Lung microvascular endothelial cell (primary cell): Measurements from ENCODE around the gene ING3. TPM values are rescaled to one million over a fixed set of nuclear protein-coding genes. Genes with fewer than 3 reads are reported as not detected.
"Not testable (repeated sequence)": the region's sequence is repeated elsewhere in the genome, so short reads cannot be mapped to it uniquely, and the experiment has no call there.

Experiments used
- DNase-seq, 2 donors: peaks; one replicate each; pipeline versions ENCODE4 v3.0.0 to v3.0.0-alpha.2; 2010; ENCODE audit warnings: low read depth in 2 of 2
- total RNA-seq: library from RNA; depleted of rRNA; stranded (reverse); fragments of >200 nt; gene quantifications from 2 replicates; pipeline ENCODE4 v1.2.1, GENCODE V29; 2014

Gene ING3
- total RNA-seq, 1 donor from 2014 or later = 24.2 TPM

- no peak for DNase-seq
Observed at GRCh38 chr7:120949998-120950538, 509 bp upstream of the ING3 start.

DNA sequence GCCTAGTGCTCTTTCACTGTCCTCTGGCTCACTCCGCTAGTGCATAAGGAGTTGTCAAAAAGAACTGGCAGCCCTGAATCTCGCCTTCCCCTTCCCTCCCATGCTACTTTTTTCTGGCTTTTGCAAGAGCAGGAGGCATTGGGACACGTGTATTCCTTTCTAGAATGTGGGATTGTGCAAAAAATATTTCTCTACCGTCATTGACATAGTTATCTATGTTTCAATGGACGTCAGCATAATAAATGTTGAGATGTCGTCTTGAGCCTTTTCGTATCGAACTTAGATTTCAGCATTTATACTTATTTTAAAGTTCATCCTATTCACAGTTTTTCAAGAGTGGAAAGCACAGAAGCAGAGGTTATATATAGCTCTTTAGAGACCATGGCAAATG lies 727 bp downstream of the ING3 start:
- no peak for DNase-seq

DNA sequence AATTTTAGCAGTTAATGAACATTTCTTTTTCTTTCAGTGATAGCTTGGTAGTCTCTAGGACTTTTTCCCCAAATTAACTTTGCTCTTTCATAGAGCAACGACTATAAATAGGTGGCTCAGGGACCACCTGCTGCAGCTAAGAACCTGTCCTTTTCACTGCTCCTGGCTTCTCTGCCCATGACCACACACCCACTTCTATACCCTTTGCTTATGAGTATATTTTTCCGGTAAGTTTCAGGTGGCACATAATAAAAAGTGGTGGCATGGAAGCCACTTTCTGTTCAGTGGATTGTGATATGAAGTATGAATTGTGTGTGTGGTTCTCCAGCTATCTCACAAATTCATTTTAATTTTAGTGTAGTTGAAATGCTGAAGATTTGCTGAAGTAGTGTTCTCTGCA lies 1.2 kb downstream of the ING3 start:
- DNase-seq = peak in 1 of 2 donors; percentile 13

- no peak for DNase-seq
Observed at GRCh38 chr7:120955577-120956149, 5.1 kb downstream of the ING3 start.

- no peak for DNase-seq
Observed at GRCh38 chr7:120959929-120960484, 9.4 kb downstream of the ING3 start.

DNA sequence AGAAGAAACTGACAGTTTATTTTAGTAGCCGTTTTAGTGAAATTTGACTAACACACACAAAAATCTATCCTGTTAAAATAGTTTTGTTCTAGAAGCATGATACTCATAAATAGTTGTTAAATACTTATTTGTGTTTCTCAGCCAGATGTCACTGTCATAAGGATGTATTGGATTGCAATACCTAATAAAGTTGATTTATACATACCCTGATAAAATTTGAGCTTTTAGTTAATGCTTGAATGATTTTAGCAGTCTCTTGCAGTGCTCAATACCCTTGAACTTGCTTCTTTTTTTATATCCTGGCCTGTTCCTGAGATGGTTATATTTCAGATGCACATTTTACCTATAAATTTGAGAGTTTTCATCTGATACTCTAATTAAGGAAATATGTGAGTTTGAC lies 10.1 kb downstream of the ING3 start:
- DNase-seq = no peak

DNA sequence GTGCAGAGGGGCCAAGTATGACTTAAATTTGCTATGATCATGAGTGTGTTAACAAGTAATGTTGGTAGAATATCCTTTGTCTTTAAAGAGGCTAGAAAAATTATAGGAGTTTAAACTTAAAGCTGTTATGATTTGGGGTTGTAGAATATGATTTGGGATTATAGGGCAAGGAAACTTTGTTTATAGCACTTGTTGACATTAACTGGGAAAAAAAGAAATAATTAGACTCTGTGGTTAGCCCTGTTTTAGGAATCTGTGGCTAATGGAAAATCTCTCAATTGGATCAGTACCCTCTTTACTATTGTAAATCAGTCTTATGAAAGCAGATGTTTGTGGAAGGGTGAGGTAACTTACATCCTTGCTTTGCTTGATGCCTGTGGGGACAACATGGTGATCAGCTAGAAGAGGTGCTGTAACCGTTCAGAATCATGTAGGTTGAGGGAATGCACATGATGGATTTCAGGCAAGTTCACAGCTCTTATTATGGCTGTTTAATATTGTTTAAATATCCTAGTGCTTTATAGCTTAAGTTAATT lies 11.1 kb downstream of the ING3 start:
- DNase-seq = no peak

- DNase-seq = no peak
Observed at GRCh38 chr7:120964088-120964487, 13.5 kb downstream of the ING3 start.

DNA sequence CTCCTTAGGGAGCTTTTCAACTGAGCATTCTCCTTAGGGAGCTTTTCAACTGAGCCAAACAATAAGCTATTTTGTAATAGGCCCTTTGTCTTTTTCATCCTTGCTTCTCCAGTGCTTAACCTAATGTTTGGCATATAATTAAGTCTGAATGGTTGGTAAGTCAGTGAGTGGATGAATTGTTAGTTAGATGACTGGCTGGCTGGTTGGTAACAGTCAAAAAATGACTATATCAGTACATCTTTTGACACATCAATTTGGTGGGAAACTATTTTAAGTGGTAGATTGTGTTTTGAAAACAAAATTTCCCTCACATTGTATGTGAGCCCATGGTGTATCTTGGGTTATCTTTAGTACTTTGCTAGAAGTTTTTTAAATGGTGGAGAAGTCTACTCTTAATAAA lies 16.4 kb downstream of the ING3 start:
- DNase-seq = no peak

GRCh38 chr7:120973849-120974248 lies 23.3 kb downstream of the ING3 start:
- DNase-seq = no peak

GRCh38 chr7:120979765-120980499 lies 29.4 kb downstream of the ING3 start:
- no peak for DNase-seq

- no peak for DNase-seq
Observed at GRCh38 chr7:120981117-120981516, 30.5 kb downstream of the ING3 start.

DNA sequence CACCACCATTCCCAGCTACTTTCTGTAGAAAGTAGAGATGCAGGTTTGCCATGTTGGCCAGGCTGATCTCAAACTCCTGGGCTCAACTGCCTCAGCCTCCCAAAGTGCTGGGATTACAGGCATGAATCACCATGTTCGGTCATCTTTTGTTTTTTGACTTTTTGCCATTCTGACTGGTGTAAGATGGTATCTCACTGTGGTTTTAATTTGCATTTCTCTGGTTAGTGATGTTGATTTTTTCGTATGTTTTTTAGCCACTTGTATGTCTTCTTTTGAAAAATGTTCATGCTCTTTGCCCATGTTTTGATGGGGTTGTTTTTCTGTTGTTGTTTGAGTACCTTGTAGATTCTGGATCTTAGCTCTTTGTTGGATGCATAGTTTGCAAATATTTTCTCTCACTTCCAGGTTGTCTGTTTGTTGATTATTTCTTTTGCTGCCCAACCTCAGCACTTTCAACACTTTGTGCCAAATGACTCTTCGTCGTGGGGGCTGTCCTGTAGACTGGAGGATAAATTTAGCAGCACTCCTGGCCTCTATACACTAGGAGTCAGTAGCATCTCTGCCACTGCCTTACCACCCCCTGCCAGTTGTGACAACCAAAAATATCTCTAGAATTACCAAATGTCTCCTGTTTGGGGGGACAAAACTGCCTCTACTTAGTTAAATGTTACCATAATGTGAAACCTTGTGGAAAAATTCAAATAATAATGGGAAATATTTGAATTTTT lies 31.5 kb downstream of the ING3 start:
- peak in 1 of 2 donors; percentile 36 for DNase-seq

DNA sequence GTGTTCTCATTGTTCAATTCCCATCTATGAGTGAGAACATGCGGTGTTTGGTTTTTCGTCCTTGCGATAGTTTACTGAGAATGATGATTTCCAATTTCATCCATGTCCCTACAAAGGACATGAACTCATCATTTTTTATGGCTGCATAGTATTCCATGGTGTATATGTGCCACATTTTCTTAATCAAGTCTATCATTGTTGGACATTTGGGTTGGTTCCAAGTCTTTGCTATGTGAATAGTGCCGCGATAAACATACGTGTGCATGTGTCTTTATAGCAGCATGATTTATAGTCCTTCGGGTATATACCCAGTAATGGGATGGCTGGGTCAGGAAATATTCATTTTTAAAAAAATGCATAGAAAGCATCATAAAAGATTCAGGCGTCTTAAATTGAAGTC lies 33.0 kb downstream of the ING3 start:
- DNase-seq = not testable (repeated sequence)

DNA sequence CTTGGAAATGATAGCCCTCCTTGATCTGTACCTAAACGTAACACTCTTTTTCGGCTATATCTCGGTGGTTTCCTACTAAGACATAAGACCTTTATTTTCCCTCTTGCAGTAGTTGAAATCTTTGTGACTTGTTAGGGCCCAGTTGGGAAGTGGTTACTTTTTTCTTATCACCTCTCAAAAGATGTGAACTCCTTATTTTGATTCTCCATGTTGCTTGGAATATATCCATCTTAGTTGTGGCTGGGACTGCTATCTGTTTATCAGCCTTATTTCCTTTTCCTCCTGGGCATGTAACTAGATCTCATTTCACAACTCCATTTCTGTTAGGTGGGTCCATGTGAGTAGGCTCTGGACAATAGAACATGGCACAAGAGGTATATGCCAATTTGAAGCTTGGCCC lies 33.8 kb downstream of the ING3 start:
- no peak for DNase-seq

DNA sequence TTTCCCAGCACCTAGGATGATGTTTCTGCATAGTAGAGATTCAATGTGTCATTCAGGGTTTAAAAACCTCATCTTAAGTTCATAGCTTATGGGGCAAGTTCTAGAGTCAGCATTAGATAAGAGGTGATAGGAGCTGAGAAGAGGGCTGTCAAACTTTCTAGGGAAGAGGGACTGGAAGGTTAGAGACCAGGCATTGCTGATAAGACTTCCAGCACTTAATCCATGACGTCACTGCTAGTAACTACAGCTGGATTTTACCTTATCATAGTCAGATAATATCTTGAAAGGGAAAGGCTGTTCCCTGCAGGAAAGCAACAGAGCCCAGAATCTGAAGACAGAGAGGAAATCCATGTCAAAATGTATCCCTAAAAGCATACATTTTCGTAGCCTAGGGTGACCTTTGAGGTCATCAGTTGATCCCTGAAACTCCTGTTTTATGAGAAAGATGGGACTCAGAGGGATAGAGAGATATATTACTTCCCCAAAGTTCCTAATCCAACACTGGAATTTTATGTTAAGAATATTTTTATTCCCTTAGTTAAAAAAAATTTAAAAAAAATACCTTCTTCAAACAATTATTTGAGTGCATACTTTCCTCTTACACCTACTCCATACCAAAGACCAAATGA lies 34.7 kb downstream of the ING3 start:
- DNase-seq = no peak

DNA sequence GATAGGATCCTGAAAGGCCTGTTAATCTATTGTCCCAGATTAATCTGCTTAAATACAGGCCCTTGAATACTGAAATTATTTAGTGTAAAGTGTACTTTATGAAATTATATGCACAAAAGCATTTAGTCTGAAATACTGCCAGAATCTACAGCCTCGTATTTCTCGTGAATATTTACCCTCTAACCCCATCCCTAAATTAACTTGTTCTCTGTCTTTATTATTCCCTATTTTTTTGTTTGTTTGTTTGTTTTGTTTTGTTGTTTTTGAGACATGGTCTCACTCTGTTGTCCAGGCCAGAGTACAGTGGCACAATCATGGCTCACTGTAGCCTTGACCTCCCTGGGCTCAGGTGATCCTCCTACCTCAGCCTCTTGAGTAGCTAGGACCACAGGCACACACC lies 35.3 kb downstream of the ING3 start:
- no peak for DNase-seq

- no peak for DNase-seq
Observed at GRCh38 chr7:120986650-120987049, 36.1 kb downstream of the ING3 start.

- DNase-seq = no peak
Observed at GRCh38 chr7:120987280-120987679, 36.7 kb downstream of the ING3 start.

GRCh38 chr7:120987683-120988590 lies 37.4 kb downstream of the ING3 start:
- DNase-seq = peak; percentile 90 to 91
